CD4-positive, alpha-beta T cell (primary cell): Measurements from ENCODE around the gene ADSS2. TPM values are rescaled to one million over a fixed set of nuclear protein-coding genes. Genes with fewer than 3 reads are reported as not detected.

Experiments
- ATAC-seq: fragments of 200-7000 bp; cut with Tn5 transposase; one replicate; pipeline ENCODE4 v1.10.0; 2022; ENCODE audit warnings: mild to moderate bottlenecking; ENCODE audit not compliant: poor library complexity
- CTCF ChIA-PET: fragments of 350-600 bp; sonication (Branson Sonifier 250); formaldehyde crosslinking; loops from one replicate; lab custom pipeline; 2021; ENCODE audit warnings: antibody characterized with exemption, inconsistent platforms; lab: Charles Lee
- POLR2A ChIA-PET: fragments of 350-600 bp; sonication (Branson Sonifier 250); formaldehyde crosslinking; loops from one replicate; lab custom pipeline; 2021; ENCODE audit warnings: antibody characterized with exemption, inconsistent platforms; lab: Charles Lee
- DNase-seq, 14 experiments: peaks; one replicate each; pipeline ENCODE4 v3.0.0-alpha.2; 2013 to 2020; ENCODE audit warnings: mixed read lengths in 2 of 14
- H3K27ac ChIP-seq, 2 donors: one replicate each; pipeline versions ENCODE4 v1.5.1 to v1.7.0; 2013; ENCODE audit warnings: low read length in 2 of 2, low read depth in 1 of 2, mild to moderate bottlenecking in 1 of 2
- H3K27me3 ChIP-seq, 2 experiments: 1 replicate in 1 of 2; 2 replicates in 1 of 2; pipeline versions ENCODE4 v1.6.1 to v1.7.0; 2013; ENCODE audit warnings: low read length in 2 of 2, control low read depth in 1 of 2, mild to moderate bottlenecking in 1 of 2, moderate library complexity in 1 of 2; ENCODE audit not compliant: insufficient read depth in 2 of 2, control insufficient read depth in 1 of 2
- H3K36me3 ChIP-seq: one replicate; pipeline ENCODE4 v1.6.1; 2013; ENCODE audit warnings: low read length, control low read depth; ENCODE audit not compliant: insufficient read depth
- H3K4me1 ChIP-seq: one replicate; pipeline ENCODE4 v1.6.1; 2013; ENCODE audit warnings: low read length, control low read depth; ENCODE audit not compliant: insufficient read depth
- H3K4me3 ChIP-seq: one replicate; pipeline ENCODE4 v1.5.1; 2013; ENCODE audit warnings: mild to moderate bottlenecking, low read length, moderate library complexity
- H3K9me3 ChIP-seq, 2 experiments: 1 replicate in 1 of 2; 2 replicates in 1 of 2; pipeline versions ENCODE4 v1.6.1 to v1.7.0; 2013; ENCODE audit warnings: low read length in 2 of 2, mild to moderate bottlenecking in 2 of 2, control low read depth in 1 of 2, moderate library complexity in 1 of 2; ENCODE audit not compliant: control insufficient read depth in 1 of 2, insufficient read depth in 1 of 2
- H3K27ac Mint-ChIP-seq: one replicate; pipeline ENCODE4 v1.8.0; 2020; ENCODE audit warnings: mixed read lengths
- H3K27me3 Mint-ChIP-seq: one replicate; pipeline ENCODE4 v1.8.0; 2021; ENCODE audit warnings: mixed read lengths
- H3K36me3 Mint-ChIP-seq: one replicate; pipeline ENCODE4 v1.8.0; 2021; ENCODE audit warnings: low read depth, mixed read lengths
- H3K4me1 Mint-ChIP-seq: one replicate; pipeline ENCODE4 v1.8.0; 2021; ENCODE audit warnings: low read depth, mixed read lengths
- H3K4me3 Mint-ChIP-seq: one replicate; pipeline ENCODE4 v1.8.0; 2020; ENCODE audit warnings: mild to moderate bottlenecking, mixed read lengths
- H3K9me3 Mint-ChIP-seq: one replicate; pipeline ENCODE4 v1.8.0; 2020; ENCODE audit warnings: mixed read lengths
- intact Hi-C, 2 experiments: fragments of 100-400 bp; cut with DNase I in 1 of 2; cut with micrococcal nuclease in 1 of 2; formaldehyde crosslinking; loops; one replicate each; pipeline versions ENCODE4 v1.15.1 to v1.9.0; 2023 to 2025; cut with DNase I, micrococcal nuclease
- total RNA-seq, 174 experiments: library from RNA in 2 of 174; stranded (reverse) in 2 of 174; gene quantifications; one replicate each; pipeline ENCODE4 v1.2.3 and lab custom pipeline; 2021 to 2026
- TF ChIP-seq, protein P1 (sequence below): fragments of 200-600 bp; IDR thresholded peaks from one replicate; pipeline ENCODE4 v1.8.0; 2022; ENCODE audit warnings: antibody characterized with exemption, mild to moderate bottlenecking

ADSS2 gene
- total RNA-seq, 2 experiments from 2014 or later = 30.8 to 34.0 TPM

- Mint-ChIP-seq H3K4me1 (peaks cover 75% of the 10 kb centered on the region), H3K27me3 (no peaks in the 10 kb centered on the region), H3K36me3 (peaks cover 30% of the 10 kb centered on the region), H3K27ac (no peak overlapping the region), H3K9me3 (no peaks in the 10 kb centered on the region), H3K4me3 (peak overlapping the region; percentile 15)
- POLR2A ChIA-PET = interaction anchor here (0.6 to 0.9 kb wide), 2 partner anchors 8 to 18 kb away, joined by 3 read pairs; partner anchors contain the start of gene CATSPERE
- peaks cover 19% of the 10 kb centered on the region for H3K4me1 ChIP-seq
- no peak overlapping the region for H3K27ac ChIP-seq
- H3K4me3 ChIP-seq = no peak overlapping the region
- intact Hi-C loops = no loop called here
- no peak for DNase-seq
- H3K9me3 ChIP-seq = no peaks in the 10 kb centered on the region
- H3K27me3 ChIP-seq = no peaks in the 10 kb centered on the region
- peaks cover 20% of the 10 kb centered on the region for H3K36me3 ChIP-seq
- TF ChIP-seq, protein P1, sequence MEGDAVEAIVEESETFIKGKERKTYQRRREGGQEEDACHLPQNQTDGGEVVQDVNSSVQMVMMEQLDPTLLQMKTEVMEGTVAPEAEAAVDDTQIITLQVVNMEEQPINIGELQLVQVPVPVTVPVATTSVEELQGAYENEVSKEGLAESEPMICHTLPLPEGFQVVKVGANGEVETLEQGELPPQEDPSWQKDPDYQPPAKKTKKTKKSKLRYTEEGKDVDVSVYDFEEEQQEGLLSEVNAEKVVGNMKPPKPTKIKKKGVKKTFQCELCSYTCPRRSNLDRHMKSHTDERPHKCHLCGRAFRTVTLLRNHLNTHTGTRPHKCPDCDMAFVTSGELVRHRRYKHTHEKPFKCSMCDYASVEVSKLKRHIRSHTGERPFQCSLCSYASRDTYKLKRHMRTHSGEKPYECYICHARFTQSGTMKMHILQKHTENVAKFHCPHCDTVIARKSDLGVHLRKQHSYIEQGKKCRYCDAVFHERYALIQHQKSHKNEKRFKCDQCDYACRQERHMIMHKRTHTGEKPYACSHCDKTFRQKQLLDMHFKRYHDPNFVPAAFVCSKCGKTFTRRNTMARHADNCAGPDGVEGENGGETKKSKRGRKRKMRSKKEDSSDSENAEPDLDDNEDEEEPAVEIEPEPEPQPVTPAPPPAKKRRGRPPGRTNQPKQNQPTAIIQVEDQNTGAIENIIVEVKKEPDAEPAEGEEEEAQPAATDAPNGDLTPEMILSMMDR = no peak
- CTCF ChIA-PET = interaction anchor here (0.9 kb wide), 1 partner anchor 143 kb away, joined by 3 read pairs; no protein-coding TSS in a partner anchor
- ATAC-seq = no peak
These were observed 8.9 kb downstream of the ADSS2 start for GRCh38 chr1:244442850-244443249.

GRCh38 chr1:244439391-244440032 lies 12.2 kb downstream of the ADSS2 start:
- peaks cover 11% of the 10 kb centered on the region for H3K4me1 ChIP-seq
- no peaks in the 10 kb centered on the region for H3K27me3 ChIP-seq
- H3K4me3 Mint-ChIP-seq = no peak overlapping the region
- no peak overlapping the region for H3K27ac ChIP-seq
- intact Hi-C loops = no loop called here
- H3K27me3 Mint-ChIP-seq = no peaks in the 10 kb centered on the region
- no peaks in the 10 kb centered on the region for H3K9me3 Mint-ChIP-seq
- CTCF ChIA-PET = no interaction called here
- H3K36me3 ChIP-seq = peaks cover 40% of the 10 kb centered on the region
- H3K4me1 Mint-ChIP-seq = peaks cover 61% of the 10 kb centered on the region
- H3K4me3 ChIP-seq = no peak overlapping the region
- TF ChIP-seq, protein P1 = no peak
- ATAC-seq = no peak
- POLR2A ChIA-PET = no interaction called here
- no peaks in the 10 kb centered on the region for H3K9me3 ChIP-seq
- DNase-seq = no peak
- peaks cover 42% of the 10 kb centered on the region for H3K36me3 Mint-ChIP-seq
- H3K27ac Mint-ChIP-seq = no peak overlapping the region

- peaks cover 9% of the 10 kb centered on the region for H3K4me1 ChIP-seq
- no peak for ATAC-seq
- no peaks in the 10 kb centered on the region for H3K9me3 ChIP-seq
- no peak overlapping the region for H3K27ac Mint-ChIP-seq
- peaks cover 53% of the 10 kb centered on the region for H3K36me3 Mint-ChIP-seq
- no peak overlapping the region for H3K27ac ChIP-seq
- H3K36me3 ChIP-seq = peaks cover 48% of the 10 kb centered on the region
- CTCF ChIA-PET = no interaction called here
- POLR2A ChIA-PET = no interaction called here
- peaks cover 44% of the 10 kb centered on the region for H3K4me1 Mint-ChIP-seq
- H3K27me3 Mint-ChIP-seq = no peaks in the 10 kb centered on the region
- H3K9me3 Mint-ChIP-seq = no peaks in the 10 kb centered on the region
- no peak for DNase-seq
- no peak overlapping the region for H3K4me3 ChIP-seq
- intact Hi-C loops = no loop called here
- H3K4me3 Mint-ChIP-seq = no peak overlapping the region
- TF ChIP-seq, protein P1 = no peak
- H3K27me3 ChIP-seq = no peaks in the 10 kb centered on the region
These were observed 14.6 kb downstream of the ADSS2 start for GRCh38 chr1:244437086-244437468.
